ENCODE data around the gene PHYH. TPM values are rescaled to one million over a fixed set of nuclear protein-coding genes. Genes with fewer than 3 reads are reported as not detected.
"Not testable (repeated sequence)": the region's sequence is repeated elsewhere in the genome, so short reads cannot be mapped to it uniquely, and the experiment has no call there.

The PHYH gene
- total RNA-seq, 1 donor from 2014 or later = 177 TPM

GRCh38 chr10:13234736-13235135 lies 65.1 kb downstream of the PHYH start:
- ATAC-seq; intact Hi-C loops (cut with micrococcal nuclease): not testable (repeated sequence)

GRCh38 chr10:13234172-13234571 lies 65.7 kb downstream of the PHYH start, which contains the start of gene UCMA:
Gene UCMA (minus strand): TSS chr10:13234374. CDS start chr10:13234258, 116 bp downstream.
- no peak for DNase-seq
- intact Hi-C loops (cut with micrococcal nuclease) = no loop called here
- ATAC-seq = no peak

More at GRCh38 chr10:13234736-13235135, 65.1 kb downstream of the PHYH start:
- DNase-seq = not testable (repeated sequence)

DNA sequence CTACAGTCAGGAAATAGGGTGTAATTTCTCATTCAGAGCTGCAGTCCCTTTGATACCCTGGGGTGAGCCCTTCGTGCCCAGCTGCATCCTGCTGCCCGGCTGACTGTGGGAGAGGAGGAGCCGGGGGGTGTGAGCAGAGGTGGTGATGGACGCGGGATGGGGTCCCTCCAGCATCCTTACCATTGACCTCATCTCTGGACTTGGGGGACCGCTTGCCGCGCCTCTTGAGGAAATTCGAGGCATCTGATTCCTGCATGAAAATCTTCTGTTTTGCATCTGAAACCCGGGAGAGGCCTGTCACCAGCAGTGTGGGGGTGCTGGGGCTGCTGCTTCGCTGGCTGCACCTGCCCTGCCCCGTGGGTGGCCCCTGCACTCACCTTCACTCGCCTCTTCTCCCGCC lies 66.5 kb downstream of the PHYH start:
- intact Hi-C loops (cut with micrococcal nuclease) = no loop called here
- no peak for ATAC-seq
- no peak for DNase-seq

DNA sequence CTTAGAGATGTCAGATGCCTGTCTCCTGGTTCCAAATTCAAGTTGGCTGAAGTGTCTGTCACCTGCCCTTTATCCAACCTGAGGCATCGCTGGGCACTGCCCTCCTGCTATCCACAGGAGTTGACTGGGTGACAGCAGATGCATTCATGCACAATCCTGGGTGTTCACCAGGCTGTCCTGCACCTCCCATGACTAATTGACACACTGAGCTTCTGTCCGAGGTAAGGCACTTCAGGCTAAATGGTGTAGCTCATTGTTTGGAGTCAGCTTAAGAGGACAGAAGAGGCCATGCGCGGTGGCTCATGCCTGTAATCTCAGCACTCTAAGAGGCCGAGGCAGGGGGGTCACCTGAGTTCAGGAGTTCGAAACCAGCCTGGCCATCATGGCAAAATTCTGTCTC lies 68.1 kb downstream of the PHYH start:
- ATAC-seq = no peak
- no peak for DNase-seq
- intact Hi-C loops (cut with micrococcal nuclease) = no loop called here

GRCh38 chr10:13231190-13231589 lies 68.7 kb downstream of the PHYH start:
- ATAC-seq (no peak), DNase-seq (no peak)
- intact Hi-C loops (cut with micrococcal nuclease) = no loop called here

Other genes with a start within 250 kb of the PHYH start
- 167 TPM for gene OPTN, start 199.9 kb downstream of the PHYH start, total RNA-seq
- gene MCM10, start 138.5 kb downstream of the PHYH start, total RNA-seq = 0.30 TPM
- not detected for gene UCMA, start 65.7 kb downstream of the PHYH start, total RNA-seq
- gene SEPHS1, start 48.2 kb upstream of the PHYH start, total RNA-seq = 27.8 TPM
- 17.4 TPM for gene BEND7, start 228.9 kb upstream of the PHYH start, total RNA-seq

Measured in left ventricle myocardium superior (tissue), 1 donor.